HG02870 (cell line): ENCODE results near the gene CES1.
"Not testable (repeated sequence)": the region's sequence is repeated elsewhere in the genome, so short reads cannot be mapped to it uniquely, and the experiment has no call there.

ENCODE experiments used
- ATAC-seq: cut with Tn5 transposase; IDR thresholded peaks from one replicate; pipeline ENCODE4 v1.9.1; 2021; ENCODE audit warnings: mild to moderate bottlenecking, moderate library complexity; ENCODE audit not compliant: unreplicated experiment

CES1 gene

DNA sequence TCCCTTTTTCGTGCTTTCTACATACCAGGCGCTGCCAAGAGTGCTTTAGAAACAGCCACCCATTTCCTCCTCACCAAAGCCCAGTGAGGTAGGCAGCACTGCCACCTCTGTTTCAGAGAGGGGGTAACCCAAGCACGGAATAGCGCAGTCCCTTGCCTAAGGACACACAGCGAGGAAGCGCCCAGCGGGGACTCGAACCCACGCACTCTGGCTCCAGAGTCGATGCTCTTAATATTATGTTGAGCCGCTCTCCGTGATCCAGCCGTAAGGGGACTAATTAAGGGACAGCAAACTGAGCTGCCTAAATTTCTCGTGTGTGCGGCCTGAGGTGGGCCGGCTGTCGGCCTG, 497 bp downstream of the CES1 start:
- no peak for ATAC-seq

DNA sequence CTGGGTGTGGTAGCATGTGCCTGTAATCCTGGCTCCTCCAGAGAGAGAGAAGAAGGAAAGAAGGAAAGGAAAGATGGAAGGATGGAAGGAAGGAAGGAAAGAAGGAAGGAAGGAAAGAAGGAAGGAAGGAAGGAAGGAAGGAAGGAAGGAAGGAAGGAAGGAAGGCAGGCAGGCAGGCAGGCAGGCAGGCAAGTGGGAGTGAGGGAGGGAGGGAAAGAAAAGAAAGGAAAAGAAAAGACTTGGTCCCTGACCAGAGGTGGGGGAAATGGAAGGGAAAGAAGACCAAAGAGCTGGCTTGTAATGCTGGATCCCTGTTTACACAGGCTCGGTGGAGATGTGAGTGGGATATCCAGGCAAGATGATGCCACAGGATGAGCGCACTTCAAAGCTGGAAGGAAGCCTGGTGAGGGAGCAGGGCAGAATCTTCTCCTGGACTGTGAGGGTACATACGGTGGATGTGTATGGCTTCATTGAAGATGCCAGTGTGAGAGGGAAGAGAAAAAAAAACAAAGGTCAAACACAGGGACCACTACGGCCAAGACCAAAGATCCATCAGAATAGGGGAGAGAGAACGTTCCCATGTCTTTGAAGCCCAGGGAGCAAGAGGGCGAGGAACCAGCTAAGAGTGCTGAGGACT, 2.1 kb downstream of the CES1 start:
- no peak for ATAC-seq

- ATAC-seq: not testable (repeated sequence)
Measured at GRCh38 chr16:55829232-55829631, 3.7 kb downstream of the CES1 start.

- ATAC-seq: no peak
Measured at GRCh38 chr16:55828680-55829079, 4.2 kb downstream of the CES1 start.

- ATAC-seq: no peak
Measured at GRCh38 chr16:55825115-55825728, 7.7 kb downstream of the CES1 start.

DNA sequence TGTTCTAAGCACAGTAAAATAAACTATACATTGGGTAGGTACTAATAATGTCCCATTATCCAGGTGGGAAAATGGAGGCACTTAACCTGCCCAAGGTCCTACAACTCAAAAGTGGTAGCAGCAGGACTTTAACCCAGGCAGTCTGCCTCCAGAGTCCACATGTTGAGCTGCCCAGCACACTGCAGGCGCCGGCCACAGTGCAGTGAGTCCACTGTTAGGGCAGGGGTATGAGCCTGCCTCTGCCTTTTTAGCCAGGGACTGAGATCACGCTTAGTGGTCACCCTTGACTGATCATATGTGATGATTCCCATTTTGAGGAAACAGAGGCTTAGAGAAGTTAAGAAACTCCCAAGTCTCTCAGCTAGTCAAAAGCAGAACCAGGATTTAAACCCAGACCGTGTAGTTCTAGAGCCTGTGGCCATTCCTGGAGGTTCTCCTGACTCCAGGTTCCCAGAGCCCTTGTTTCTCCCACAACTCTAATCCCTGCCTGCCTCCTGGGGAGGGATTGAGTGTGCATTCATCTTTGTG, 8.4 kb downstream of the CES1 start:
- no peak for ATAC-seq

- ATAC-seq: no peak
Measured at GRCh38 chr16:55822280-55822810, 10.6 kb downstream of the CES1 start.

DNA sequence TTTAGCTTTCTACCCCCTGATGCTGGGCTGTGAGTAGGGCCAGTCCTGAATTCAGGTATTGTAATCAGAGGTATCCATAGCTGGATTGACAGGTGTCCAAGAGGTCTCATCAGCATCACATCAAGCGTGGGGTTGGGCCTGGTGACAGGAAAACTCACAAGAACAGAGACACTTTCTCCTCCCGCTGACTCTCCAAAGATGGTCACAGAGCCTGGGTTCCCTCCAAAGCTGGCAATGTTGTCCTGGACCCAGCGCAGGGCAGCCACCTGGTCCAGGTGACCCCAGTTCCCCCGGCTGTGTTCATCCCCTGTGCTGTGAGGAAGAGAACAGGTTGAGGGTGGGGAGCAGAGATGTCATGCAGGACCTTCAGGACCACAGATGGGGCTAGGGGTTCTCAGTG, 11.7 kb downstream of the CES1 start:
- no peak for ATAC-seq

DNA sequence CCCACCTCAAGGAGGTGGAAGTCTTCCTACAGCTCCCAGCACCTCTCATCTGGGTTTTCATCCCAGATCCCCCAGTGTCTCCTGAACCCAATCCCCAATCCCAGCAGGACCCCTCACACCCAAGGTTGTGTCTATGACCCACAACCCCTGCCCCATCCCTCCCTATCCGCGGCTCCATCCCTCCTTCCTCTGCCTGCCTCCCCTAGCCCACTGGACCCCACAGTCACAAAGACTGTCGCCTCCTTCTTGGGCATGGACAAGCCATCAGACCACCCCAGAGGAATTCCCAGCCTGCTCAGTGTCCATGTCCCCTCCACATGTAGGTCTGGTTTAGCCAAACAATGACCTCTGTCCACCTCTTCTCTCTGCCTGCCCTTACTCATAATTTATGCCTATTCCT, 12.3 kb downstream of the CES1 start:
- no peak for ATAC-seq

DNA sequence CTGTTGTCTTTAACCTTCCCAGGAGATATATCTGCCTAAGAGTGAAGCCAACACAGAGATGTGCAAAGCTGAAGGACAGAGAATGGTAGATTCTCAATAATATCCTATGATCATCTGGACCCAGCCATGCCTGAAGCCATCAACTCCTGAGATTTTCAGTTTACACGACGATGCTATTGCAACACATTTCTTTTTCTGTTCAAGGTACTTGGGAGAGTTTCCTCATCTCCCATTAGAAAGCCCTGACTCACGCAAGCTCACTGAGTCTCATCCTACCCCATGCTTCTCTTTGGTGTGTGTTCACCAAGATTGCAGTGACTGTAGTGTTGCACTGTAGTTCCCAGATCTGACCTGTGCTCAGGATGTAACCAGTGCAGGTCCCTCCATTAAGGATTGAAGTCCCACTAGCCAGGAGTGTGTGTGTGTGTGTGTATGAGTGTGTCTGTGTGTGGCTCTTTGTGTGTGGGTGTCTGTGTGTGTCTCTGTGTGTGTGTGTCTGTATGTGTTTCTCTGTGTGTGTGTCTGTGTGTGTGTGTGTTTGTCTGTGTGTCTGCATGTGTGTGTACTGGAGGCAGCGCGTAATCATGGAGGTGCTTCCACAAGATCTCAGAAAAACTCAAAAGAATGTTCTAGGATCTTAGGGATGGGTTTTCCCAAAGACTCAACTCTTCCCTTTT, 15.5 kb downstream of the CES1 start:
- ATAC-seq: no peak

DNA sequence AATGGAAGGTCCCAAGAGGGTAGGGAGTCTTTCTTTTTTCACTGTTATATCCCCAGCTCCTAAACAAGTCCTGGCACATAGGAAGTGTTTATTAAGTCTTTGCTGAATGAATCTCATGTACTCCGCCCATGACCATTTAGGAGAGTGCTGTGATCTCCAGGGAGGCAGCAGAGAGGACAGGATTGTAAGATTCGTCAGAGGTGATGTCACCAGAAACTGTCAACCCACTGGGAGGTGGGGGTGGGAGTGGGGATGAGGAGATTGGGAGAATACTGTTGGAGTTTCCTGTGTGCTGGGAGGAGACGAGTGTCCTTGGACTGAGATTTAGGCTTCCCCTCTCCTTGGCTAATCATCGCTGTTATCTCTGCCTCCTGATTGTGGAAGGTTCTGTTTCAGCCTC, 16.7 kb downstream of the CES1 start:
- ATAC-seq: not testable (repeated sequence)

GRCh38 chr16:55815320-55815719, 17.6 kb downstream of the CES1 start:
- no peak for ATAC-seq

DNA sequence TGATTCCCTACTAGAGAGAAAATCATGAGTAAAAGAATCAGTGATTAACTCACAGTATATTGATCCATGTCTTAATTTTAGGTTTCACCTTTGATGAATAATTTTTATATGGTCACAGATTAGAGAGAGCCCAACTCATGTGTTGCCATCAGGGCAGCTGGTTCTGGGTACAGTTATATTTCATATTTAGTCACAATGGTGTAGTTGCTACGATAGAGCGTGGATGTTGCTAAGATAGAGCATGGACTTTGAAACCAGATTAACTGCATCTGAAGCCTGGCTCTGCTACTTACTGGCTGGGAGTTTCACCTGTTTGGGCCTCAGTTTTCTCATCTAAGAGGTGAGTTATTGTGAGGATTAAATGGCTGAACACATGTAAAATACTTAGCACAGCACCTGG, 18.7 kb downstream of the CES1 start:
- not testable (repeated sequence) for ATAC-seq

DNA sequence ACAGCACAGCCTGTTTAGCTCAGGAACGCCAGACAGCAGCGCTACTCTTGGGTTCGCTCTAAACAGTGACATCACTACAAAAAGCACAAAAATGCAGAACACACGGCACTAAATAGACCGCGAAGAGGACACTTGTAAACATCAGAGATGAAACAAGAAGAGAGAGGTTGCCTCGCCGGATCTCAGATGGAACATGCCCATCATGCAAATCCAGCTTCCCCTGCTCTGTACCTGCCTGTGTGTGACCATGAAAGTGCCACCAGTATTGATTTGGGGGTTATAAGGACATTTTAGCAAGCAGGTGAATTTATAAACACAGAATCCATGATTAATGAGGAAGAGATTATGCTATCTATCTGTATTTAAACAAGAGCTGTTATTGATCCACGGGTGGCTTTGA, 19.2 kb downstream of the CES1 start:
- not testable (repeated sequence) for ATAC-seq

GRCh38 chr16:55812951-55813350, 19.9 kb downstream of the CES1 start:
- no peak for ATAC-seq

DNA sequence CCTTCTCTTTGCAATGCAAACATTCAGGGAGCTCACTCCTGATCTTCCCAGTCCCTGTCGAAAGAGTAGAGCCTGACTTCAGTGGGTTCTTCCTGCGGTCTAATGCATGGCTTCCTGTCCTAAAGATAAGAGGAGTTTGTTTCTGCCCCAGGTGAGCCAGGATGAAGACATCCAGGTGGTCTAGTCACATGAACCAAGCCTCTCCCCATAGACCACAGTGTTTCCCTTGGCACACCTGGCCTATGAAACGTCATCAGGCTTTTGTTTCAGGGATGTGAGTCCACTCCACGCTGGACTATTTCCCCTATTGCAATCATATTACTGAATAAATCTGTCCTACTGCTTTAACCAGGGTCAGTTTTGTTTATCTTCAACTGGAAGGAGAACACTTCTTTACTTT, 21.1 kb downstream of the CES1 start:
- no peak for ATAC-seq

DNA sequence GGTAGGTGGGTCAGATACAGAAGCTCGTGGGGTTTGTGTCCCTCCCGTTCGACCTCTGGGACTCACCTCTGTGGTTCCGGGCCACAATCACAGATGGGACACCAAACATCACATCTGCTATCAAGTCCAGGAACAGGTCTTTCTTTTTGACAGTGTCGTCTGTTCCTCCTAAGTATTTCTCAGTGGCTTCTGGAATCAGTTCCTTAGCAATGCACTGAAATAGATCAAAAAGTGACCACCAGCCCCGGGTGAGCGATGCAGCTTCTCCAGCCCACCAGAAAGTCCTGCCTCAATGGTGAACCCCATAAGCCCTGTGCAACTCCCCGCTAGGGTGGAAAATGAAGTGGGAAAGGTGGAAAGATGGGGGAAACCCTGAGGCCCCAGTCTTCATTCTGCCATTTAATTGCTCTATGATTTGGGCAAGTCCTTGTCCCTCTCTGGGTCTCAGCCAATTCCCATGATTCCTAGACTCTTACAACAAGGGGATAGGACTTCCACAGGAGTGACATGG, 22.4 kb downstream of the CES1 start:
- no peak for ATAC-seq

- no peak for ATAC-seq
Measured at GRCh38 chr16:55809851-55810250, 23.0 kb downstream of the CES1 start.

- no peak for ATAC-seq
Measured at GRCh38 chr16:55809386-55809785, 23.5 kb downstream of the CES1 start.

DNA sequence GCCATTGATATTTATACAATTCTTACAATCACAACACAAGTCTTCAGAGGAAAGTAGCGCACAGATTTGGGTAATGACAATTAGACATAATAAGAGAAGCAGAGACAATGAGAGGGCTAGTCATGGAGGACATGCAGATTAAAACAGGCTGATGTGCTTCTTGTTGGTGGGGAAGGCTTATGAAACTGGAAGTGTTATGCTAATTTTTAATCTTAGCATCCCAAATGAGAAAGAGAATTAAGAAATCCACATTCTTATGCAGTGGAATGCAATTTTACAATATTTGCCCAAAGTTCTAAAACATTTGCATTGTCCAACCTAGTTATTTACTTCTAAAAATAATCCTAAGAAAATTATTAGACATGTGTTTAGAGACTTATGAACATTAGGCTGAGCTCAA, 24.6 kb downstream of the CES1 start:
- not testable (repeated sequence) for ATAC-seq

DNA sequence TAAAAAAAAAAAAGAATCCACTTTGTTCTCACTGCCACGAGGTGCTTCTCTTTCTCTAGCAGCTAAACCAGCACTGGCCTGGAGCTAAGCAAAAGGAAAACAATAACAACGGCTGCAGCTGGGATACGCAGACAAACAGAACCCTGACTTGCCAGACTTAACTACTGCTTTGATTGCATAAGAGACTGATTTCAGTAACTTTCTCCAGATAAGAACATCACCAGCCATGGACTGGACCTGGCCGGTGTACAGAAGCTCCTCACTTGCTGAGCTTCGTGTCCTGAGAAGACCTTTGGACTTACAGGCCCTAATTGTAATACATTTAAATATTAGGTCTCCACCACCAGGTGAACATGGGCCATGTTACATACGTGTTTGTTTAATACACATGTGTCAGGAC, 27.8 kb downstream of the CES1 start:
- not testable (repeated sequence) for ATAC-seq

- not testable (repeated sequence) for ATAC-seq
Measured at GRCh38 chr16:55803681-55804080, 29.2 kb downstream of the CES1 start.
